ENCODE results near the gene TPSB2.

DNA sequence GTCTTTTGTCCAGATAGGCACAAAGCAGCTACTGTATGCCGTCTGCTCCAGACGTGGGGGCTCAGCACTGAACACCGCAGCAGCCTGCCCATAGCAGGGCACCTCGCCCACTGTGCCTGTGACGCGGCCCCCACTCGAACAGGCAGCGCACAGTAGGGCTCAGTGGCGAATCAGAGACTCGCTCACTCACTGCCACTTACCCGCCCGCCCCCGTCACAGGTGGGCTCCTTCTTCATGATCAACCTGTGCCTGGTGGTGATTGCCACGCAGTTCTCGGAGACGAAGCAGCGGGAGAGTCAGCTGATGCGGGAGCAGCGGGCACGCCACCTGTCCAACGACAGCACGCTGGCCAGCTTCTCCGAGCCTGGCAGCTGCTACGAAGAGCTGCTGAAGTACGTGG lies 28.5 kb downstream of the TPSB2 start:
- TF ChIP-seq POLR2AphosphoS5 (IDR thresholded peaks at IDR 0.05; ENCODE audit: low read depth, low read length) (no peak), ATF3 (IDR thresholded peaks at IDR 0.05) (no peak), ZNF274 (IDR thresholded peaks at IDR 0.05; ENCODE audit: low read depth, low read length) (no peak), JUND (IDR thresholded peaks at IDR 0.05) (no peak), POLR2A (IDR thresholded peaks at IDR 0.05; ENCODE audit: borderline replicate concordance, extremely low read depth, insufficient read depth, insufficient read length) (no peak), ZBTB33 (IDR thresholded peaks at IDR 0.05; ENCODE audit: extremely low read depth, insufficient replicate concordance, low read length) (no peak), SIN3A (IDR thresholded peaks at IDR 0.05; ENCODE audit: low read depth) (no peak), RAD21 (IDR thresholded peaks at IDR 0.05; ENCODE audit: low read depth) (no peak), EZH2 (IDR thresholded peaks at IDR 0.05) (no peak), SP1 (IDR thresholded peaks at IDR 0.05; ENCODE audit: low read depth) (no peak), YY1 (IDR thresholded peaks at IDR 0.05; ENCODE audit: extremely low read depth, insufficient replicate concordance, low read depth, low read length) (no peak)
- TF ChIP-seq, protein P1, sequence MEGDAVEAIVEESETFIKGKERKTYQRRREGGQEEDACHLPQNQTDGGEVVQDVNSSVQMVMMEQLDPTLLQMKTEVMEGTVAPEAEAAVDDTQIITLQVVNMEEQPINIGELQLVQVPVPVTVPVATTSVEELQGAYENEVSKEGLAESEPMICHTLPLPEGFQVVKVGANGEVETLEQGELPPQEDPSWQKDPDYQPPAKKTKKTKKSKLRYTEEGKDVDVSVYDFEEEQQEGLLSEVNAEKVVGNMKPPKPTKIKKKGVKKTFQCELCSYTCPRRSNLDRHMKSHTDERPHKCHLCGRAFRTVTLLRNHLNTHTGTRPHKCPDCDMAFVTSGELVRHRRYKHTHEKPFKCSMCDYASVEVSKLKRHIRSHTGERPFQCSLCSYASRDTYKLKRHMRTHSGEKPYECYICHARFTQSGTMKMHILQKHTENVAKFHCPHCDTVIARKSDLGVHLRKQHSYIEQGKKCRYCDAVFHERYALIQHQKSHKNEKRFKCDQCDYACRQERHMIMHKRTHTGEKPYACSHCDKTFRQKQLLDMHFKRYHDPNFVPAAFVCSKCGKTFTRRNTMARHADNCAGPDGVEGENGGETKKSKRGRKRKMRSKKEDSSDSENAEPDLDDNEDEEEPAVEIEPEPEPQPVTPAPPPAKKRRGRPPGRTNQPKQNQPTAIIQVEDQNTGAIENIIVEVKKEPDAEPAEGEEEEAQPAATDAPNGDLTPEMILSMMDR (IDR thresholded peaks at IDR 0.05 in 2 of 3, conservative IDR thresholded peaks at IDR 0.05 in 1 of 3; ENCODE audit: borderline replicate concordance in 1 of 3, insufficient read depth in 1 of 3, low read depth in 2 of 3, low read length in 2 of 3), result no peak
- TF ChIP-seq, protein P2, sequence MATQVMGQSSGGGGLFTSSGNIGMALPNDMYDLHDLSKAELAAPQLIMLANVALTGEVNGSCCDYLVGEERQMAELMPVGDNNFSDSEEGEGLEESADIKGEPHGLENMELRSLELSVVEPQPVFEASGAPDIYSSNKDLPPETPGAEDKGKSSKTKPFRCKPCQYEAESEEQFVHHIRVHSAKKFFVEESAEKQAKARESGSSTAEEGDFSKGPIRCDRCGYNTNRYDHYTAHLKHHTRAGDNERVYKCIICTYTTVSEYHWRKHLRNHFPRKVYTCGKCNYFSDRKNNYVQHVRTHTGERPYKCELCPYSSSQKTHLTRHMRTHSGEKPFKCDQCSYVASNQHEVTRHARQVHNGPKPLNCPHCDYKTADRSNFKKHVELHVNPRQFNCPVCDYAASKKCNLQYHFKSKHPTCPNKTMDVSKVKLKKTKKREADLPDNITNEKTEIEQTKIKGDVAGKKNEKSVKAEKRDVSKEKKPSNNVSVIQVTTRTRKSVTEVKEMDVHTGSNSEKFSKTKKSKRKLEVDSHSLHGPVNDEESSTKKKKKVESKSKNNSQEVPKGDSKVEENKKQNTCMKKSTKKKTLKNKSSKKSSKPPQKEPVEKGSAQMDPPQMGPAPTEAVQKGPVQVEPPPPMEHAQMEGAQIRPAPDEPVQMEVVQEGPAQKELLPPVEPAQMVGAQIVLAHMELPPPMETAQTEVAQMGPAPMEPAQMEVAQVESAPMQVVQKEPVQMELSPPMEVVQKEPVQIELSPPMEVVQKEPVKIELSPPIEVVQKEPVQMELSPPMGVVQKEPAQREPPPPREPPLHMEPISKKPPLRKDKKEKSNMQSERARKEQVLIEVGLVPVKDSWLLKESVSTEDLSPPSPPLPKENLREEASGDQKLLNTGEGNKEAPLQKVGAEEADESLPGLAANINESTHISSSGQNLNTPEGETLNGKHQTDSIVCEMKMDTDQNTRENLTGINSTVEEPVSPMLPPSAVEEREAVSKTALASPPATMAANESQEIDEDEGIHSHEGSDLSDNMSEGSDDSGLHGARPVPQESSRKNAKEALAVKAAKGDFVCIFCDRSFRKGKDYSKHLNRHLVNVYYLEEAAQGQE (IDR thresholded peaks at IDR 0.05; ENCODE audit: low read depth), result no peak
- TF ChIP-seq, protein P3, sequence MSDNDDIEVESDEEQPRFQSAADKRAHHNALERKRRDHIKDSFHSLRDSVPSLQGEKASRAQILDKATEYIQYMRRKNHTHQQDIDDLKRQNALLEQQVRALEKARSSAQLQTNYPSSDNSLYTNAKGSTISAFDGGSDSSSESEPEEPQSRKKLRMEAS (IDR thresholded peaks at IDR 0.05), result no peak
